ENCODE measurements around the gene PROKR1.

PROKR1 gene

DNA sequence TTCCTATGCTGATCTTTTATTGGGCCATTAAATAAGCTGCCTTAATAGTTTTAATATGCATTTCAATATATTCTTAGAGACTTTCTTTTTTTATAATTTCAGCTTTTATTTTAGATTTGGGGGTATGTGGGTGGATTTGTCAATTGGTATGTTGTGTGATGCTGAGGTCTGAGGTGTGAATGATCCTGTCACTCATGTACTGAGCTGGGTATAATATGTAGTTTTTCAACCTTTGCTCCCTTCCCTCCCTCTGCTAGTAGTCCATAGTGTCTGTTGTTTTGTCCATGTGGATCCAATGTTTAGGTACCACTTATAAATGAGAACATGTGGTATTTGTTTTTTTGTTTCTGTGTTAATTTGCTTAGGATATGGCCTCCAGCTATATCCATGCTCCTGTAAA lies 35.5 kb upstream of the PROKR1 start:
- Histone ChIP-seq H4K20me1 (ENCODE audit: insufficient read depth, low read length) (no peaks in the 10 kb centered on the region), H3K4me2 (ENCODE audit: insufficient read depth, low read length) (no peak overlapping the region), H3K9ac (ENCODE audit: low read depth, low read length) (no peak overlapping the region), H3K79me2 (ENCODE audit: insufficient read depth, low read length) (no peaks in the 10 kb centered on the region), H3K27me3 (ENCODE audit: insufficient read depth, low read length, poor library complexity) (no peaks in the 10 kb centered on the region), H3K4me3 (ENCODE audit: low read depth in 1 of 2, low read length in 2 of 2) (no peak overlapping the region), H2AFZ (ENCODE audit: low read depth, low read length) (no peak overlapping the region), H3K36me3 (ENCODE audit: insufficient read depth, low read length) (no peaks in the 10 kb centered on the region), H3K27ac (ENCODE audit: low read length) (no peak overlapping the region), H3K9me3 (ENCODE audit: insufficient read depth, low read length, severe bottlenecking) (peaks cover 4% of the 10 kb centered on the region), H3K4me1 (ENCODE audit: insufficient read depth, low read length) (no peaks in the 10 kb centered on the region)
- ATAC-seq (ENCODE audit: insufficient read depth, low read depth) (no peak), DNase-seq (no peak)
- TF ChIP-seq CTCF (IDR thresholded peaks at IDR 0.05; ENCODE audit: borderline replicate concordance, extremely low read depth, low read length, poor library complexity, severe bottlenecking) (no peak), EZH2 (IDR thresholded peaks at IDR 0.05; ENCODE audit: borderline replicate concordance, low read depth, low read length, severe bottlenecking) (no peak)

- no peaks in the 10 kb centered on the region for H3K4me1 ChIP-seq (ENCODE audit: insufficient read depth, low read length)
- TF ChIP-seq CTCF (IDR thresholded peaks at IDR 0.05; ENCODE audit: borderline replicate concordance, extremely low read depth, low read length, poor library complexity, severe bottlenecking) (no peak), EZH2 (IDR thresholded peaks at IDR 0.05; ENCODE audit: borderline replicate concordance, low read depth, low read length, severe bottlenecking) (no peak)
- no peak overlapping the region for H3K9ac ChIP-seq (ENCODE audit: low read depth, low read length)
- no peak overlapping the region for H3K4me3 ChIP-seq (ENCODE audit: low read depth in 1 of 2, low read length in 2 of 2)
- ATAC-seq (ENCODE audit: insufficient read depth, low read depth) (no peak), DNase-seq (no peak)
- H3K27ac ChIP-seq (ENCODE audit: low read length), result no peak overlapping the region
- H3K79me2 ChIP-seq (ENCODE audit: insufficient read depth, low read length), result no peaks in the 10 kb centered on the region
- no peaks in the 10 kb centered on the region for H4K20me1 ChIP-seq (ENCODE audit: insufficient read depth, low read length)
- no peak overlapping the region for H3K4me2 ChIP-seq (ENCODE audit: insufficient read depth, low read length)
- H2AFZ ChIP-seq (ENCODE audit: low read depth, low read length), result no peak overlapping the region
- no peaks in the 10 kb centered on the region for H3K27me3 ChIP-seq (ENCODE audit: insufficient read depth, low read length, poor library complexity)
- H3K9me3 ChIP-seq (ENCODE audit: insufficient read depth, low read length, severe bottlenecking), result no peaks in the 10 kb centered on the region
- H3K36me3 ChIP-seq (ENCODE audit: insufficient read depth, low read length), result no peaks in the 10 kb centered on the region
Measured at GRCh38 chr2:68612765-68613519, 30.4 kb upstream of the PROKR1 start.

DNA sequence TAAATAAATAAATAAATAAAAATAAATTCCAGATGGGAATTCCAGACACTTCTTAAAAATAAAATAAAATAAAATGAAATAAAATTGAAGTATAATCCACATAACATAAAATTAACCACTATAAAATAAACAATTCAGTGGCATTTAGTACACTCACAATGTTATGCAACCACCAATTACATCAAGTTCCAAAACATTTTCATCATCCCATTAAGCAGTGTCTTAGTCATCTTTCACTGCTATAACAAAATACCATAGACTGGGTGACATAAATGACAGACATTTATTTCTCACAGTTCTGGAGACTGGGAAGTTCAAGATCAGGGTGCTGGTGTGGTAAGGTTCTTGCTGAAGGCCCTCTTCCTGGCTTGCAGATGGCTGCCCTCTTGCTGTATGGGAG lies 22.6 kb upstream of the PROKR1 start:
- no peaks in the 10 kb centered on the region for H3K79me2 ChIP-seq (ENCODE audit: insufficient read depth, low read length)
- H3K36me3 ChIP-seq (ENCODE audit: insufficient read depth, low read length), result no peaks in the 10 kb centered on the region
- no peak overlapping the region for H2AFZ ChIP-seq (ENCODE audit: low read depth, low read length)
- no peak overlapping the region for H3K9ac ChIP-seq (ENCODE audit: low read depth, low read length)
- H3K9me3 ChIP-seq (ENCODE audit: insufficient read depth, low read length, severe bottlenecking), result no peaks in the 10 kb centered on the region
- no peak overlapping the region for H3K27ac ChIP-seq (ENCODE audit: low read length)
- no peak overlapping the region for H3K4me2 ChIP-seq (ENCODE audit: insufficient read depth, low read length)
- no peaks in the 10 kb centered on the region for H4K20me1 ChIP-seq (ENCODE audit: insufficient read depth, low read length)
- DNase-seq, result no peak
- no peak for TF ChIP-seq CTCF (IDR thresholded peaks at IDR 0.05; ENCODE audit: borderline replicate concordance, extremely low read depth, low read length, poor library complexity, severe bottlenecking)
- no peaks in the 10 kb centered on the region for H3K4me1 ChIP-seq (ENCODE audit: insufficient read depth, low read length)
- no peak overlapping the region for H3K4me3 ChIP-seq (ENCODE audit: low read depth in 1 of 2, low read length in 2 of 2)
- ATAC-seq (ENCODE audit: insufficient read depth, low read depth), result no peak
- no peaks in the 10 kb centered on the region for H3K27me3 ChIP-seq (ENCODE audit: insufficient read depth, low read length, poor library complexity)
